Upper lobe of left lung (tissue), 4 donors: ENCODE measurements around the gene DOLPP1.

Experiments used
- POLR2A ChIP-seq, 4 donors: fragments of 450-650 bp; IDR thresholded peaks; one replicate each; pipeline ENCODE4 v1.5.1; 2016 to 2017; ENCODE audit warnings: antibody characterized with exemption in 4 of 4, mild to moderate bottlenecking in 2 of 4
- POLR2AphosphoS5 ChIP-seq, 2 donors: sonication (generic); formaldehyde crosslinking; IDR thresholded peaks; one replicate each; pipeline ENCODE4 v1.5.1; 2017; ENCODE audit warnings: antibody characterized with exemption in 2 of 2

- no peak for TF ChIP-seq POLR2AphosphoS5 (IDR thresholded peaks at IDR 0.05)
- no peak for TF ChIP-seq POLR2A (IDR thresholded peaks at IDR 0.05)
These were observed 13.7 kb downstream of the DOLPP1 start for GRCh38 chr9:129094387-129095169.
